ENCODE results near the gene CFAP46. TPM values are rescaled to one million over a fixed set of nuclear protein-coding genes. Genes with fewer than 3 reads are reported as not detected.

CFAP46 gene
- total RNA-seq, 1 donor from 2014 or later = not detected

GRCh38 chr10:132880128-132880981 is 62.0 kb downstream of the CFAP46 start:
- peak in 1 of 2 donors; percentile 48 for DNase-seq (ENCODE audit: low spot score in 2 of 2)
- no peaks in the 10 kb centered on the region for H3K27me3 ChIP-seq
- intact Hi-C loops (cut with DNase I) = no loop called here
- no peaks in the 10 kb centered on the region for H3K9me3 ChIP-seq
- H3K36me3 ChIP-seq = no peaks in the 10 kb centered on the region
- TF ChIP-seq, protein P1, sequence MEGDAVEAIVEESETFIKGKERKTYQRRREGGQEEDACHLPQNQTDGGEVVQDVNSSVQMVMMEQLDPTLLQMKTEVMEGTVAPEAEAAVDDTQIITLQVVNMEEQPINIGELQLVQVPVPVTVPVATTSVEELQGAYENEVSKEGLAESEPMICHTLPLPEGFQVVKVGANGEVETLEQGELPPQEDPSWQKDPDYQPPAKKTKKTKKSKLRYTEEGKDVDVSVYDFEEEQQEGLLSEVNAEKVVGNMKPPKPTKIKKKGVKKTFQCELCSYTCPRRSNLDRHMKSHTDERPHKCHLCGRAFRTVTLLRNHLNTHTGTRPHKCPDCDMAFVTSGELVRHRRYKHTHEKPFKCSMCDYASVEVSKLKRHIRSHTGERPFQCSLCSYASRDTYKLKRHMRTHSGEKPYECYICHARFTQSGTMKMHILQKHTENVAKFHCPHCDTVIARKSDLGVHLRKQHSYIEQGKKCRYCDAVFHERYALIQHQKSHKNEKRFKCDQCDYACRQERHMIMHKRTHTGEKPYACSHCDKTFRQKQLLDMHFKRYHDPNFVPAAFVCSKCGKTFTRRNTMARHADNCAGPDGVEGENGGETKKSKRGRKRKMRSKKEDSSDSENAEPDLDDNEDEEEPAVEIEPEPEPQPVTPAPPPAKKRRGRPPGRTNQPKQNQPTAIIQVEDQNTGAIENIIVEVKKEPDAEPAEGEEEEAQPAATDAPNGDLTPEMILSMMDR (IDR thresholded peaks at IDR 0.05) = no peak
- no peaks in the 10 kb centered on the region for H3K4me1 ChIP-seq
- H3K4me3 ChIP-seq = no peak overlapping the region
- no peak overlapping the region for H3K27ac ChIP-seq

DNA sequence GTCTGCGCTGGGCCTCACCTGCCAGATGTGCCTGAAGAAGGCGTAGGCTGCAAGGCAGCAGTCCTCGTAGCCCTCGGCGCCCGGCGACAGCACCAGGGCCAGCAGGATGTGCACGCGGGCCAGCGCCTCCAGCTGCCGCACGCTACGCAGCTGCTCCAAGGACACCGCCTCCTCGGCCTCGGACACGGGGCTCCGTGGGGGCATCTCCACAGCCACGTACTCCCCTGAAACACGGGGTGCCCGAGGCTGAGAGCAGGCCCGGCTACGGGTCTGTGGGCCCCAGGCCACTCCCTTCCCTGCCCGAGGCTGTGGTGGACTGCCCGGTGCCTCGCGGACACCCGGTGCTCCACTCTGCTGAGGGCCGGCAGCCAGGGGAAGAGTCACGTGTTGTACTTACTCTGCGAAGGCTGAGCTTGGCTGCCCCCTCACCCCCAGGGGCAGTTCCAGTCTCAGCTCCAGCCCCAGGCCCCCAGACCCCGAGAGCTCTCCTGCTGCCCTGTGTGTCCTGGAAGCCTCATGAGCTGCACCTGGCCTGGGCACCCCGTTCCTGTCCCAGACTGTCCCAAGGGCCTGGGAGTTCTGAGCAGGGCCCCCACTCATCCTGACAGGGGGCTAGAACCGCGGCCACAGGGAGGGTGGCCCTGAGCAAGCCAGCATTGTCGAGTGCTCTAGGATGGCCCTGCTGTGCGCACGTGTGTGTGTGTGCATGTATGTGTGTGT is 62.8 kb downstream of the CFAP46 start:
- no peaks in the 10 kb centered on the region for H3K9me3 ChIP-seq
- TF ChIP-seq, protein P1 (IDR thresholded peaks at IDR 0.05) = no peak
- H3K36me3 ChIP-seq = no peaks in the 10 kb centered on the region
- intact Hi-C loops (cut with DNase I) = no loop called here
- H3K27me3 ChIP-seq = no peaks in the 10 kb centered on the region
- no peak overlapping the region for H3K27ac ChIP-seq
- no peaks in the 10 kb centered on the region for H3K4me1 ChIP-seq
- DNase-seq (ENCODE audit: low spot score in 2 of 2) = peak in 1 of 2 donors; percentile 58
- H3K4me3 ChIP-seq = no peak overlapping the region

- Histone ChIP-seq H3K27ac (no peak overlapping the region), H3K4me1 (no peaks in the 10 kb centered on the region), H3K27me3 (no peaks in the 10 kb centered on the region), H3K9me3 (no peaks in the 10 kb centered on the region), H3K36me3 (no peaks in the 10 kb centered on the region), H3K4me3 (no peak overlapping the region)
- TF ChIP-seq, protein P1 (IDR thresholded peaks at IDR 0.05) = no peak
- intact Hi-C loops (cut with DNase I) = no loop called here
- peak in 1 of 2 donors; percentile 45 for DNase-seq (ENCODE audit: low spot score in 2 of 2)
These were observed 63.5 kb downstream of the CFAP46 start for GRCh38 chr10:132878730-132879407.

DNA sequence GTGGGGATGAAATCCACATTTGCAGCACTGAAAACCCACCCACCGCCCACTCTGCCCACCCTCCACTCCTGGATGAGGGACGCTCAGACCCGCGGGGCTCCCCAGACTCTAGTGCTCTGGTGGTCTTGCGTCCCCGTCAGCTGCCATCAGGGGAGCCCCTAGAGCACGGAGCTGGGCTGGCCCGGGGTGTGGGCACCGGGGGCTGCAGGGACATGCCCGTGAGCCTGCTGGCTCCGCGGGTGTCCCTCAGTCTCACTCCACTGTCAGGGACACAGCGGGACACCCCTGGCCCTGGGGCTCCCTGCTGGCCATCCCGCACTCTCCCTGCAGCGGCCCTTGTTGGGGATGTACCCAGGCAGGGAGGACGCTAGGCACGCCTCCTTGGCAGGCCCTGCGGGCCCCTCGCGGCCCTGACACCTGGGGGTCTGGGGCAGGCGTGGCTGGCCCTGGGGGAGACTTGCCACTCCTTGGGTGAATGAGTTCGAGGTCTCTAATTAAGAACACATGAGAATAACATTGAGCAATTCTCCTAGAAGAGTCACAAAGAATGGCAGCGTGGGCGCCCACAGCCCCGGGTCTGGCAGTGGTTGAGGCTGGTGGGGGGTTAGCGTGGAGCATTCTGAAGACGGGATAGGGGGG is 64.2 kb downstream of the CFAP46 start:
- intact Hi-C loops (cut with DNase I) = no loop called here
- no peaks in the 10 kb centered on the region for H3K27me3 ChIP-seq
- H3K4me3 ChIP-seq = no peak overlapping the region
- no peak overlapping the region for H3K27ac ChIP-seq
- H3K9me3 ChIP-seq = no peaks in the 10 kb centered on the region
- DNase-seq (ENCODE audit: low spot score in 2 of 2) = peak in 1 of 2 donors; percentile 39
- H3K4me1 ChIP-seq = no peaks in the 10 kb centered on the region
- TF ChIP-seq, protein P1 (IDR thresholded peaks at IDR 0.05) = no peak
- H3K36me3 ChIP-seq = no peaks in the 10 kb centered on the region

DNA sequence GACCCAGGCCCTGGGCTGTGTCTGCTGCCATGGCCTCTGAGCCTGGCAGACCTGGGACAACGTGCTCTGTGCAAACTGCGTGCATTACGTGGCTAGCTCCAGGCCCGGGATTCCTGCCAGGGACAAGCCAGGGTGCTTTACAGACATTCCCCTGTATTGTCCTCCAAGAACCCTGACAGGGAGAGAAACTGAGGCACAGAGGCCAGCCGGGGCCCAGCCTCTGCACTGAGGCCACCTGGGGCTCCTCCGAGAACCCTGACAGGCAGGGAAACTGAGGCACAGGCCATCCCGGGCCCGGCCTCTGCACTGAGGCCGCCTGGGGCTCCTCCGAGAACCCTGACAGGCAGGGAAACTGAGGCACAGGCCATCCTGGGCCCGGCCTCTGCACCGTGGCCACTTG is 64.9 kb downstream of the CFAP46 start:
- Histone ChIP-seq H3K27me3 (no peaks in the 10 kb centered on the region), H3K9me3 (no peaks in the 10 kb centered on the region), H3K4me3 (no peak overlapping the region), H3K36me3 (no peaks in the 10 kb centered on the region), H3K4me1 (no peaks in the 10 kb centered on the region), H3K27ac (no peak overlapping the region)
- intact Hi-C loops (cut with DNase I) = no loop called here
- TF ChIP-seq, protein P1 (IDR thresholded peaks at IDR 0.05) = no peak
- peak in 1 of 2 donors; percentile 52 for DNase-seq (ENCODE audit: low spot score in 2 of 2)
